Ishikawa (cell line): ENCODE measurements around the gene NEGR1.

Source experiments
- CEBPB ChIP-seq: IDR thresholded peaks from 2 replicates; pipeline ENCODE4 v1.6.1; 2012
- CREB1 ChIP-seq: IDR thresholded peaks from 2 replicates; pipeline ENCODE4 v1.6.1; 2012; ENCODE audit warnings: low read depth
- EGR1 ChIP-seq: IDR thresholded peaks from 2 replicates; pipeline ENCODE4 v1.6.1; 2012
- EP300 ChIP-seq: IDR thresholded peaks from 2 replicates; pipeline ENCODE4 v1.6.1; 2012; ENCODE audit warnings: borderline replicate concordance
- FOXM1 ChIP-seq: IDR thresholded peaks from 2 replicates; pipeline ENCODE4 v1.6.1; 2012; ENCODE audit warnings: low read depth, borderline replicate concordance
- NFIC ChIP-seq: IDR thresholded peaks from 2 replicates; pipeline ENCODE4 v1.6.1; 2012
- RAD21 ChIP-seq: IDR thresholded peaks from 2 replicates; pipeline ENCODE4 v1.6.1; 2012; ENCODE audit warnings: low read depth
- TAF1 ChIP-seq: IDR thresholded peaks from 2 replicates; pipeline ENCODE4 v1.6.1; 2012; ENCODE audit warnings: low read depth, mild to moderate bottlenecking
- TCF12 ChIP-seq: IDR thresholded peaks from 2 replicates; pipeline ENCODE4 v1.6.1; 2012; ENCODE audit warnings: low read depth
- TEAD4 ChIP-seq: IDR thresholded peaks from 2 replicates; pipeline ENCODE4 v1.6.1; 2012
- YY1 ChIP-seq: IDR thresholded peaks from 2 replicates; pipeline ENCODE4 v1.6.1; 2012; ENCODE audit warnings: low read depth
- ZBTB7A ChIP-seq: IDR thresholded peaks from 2 replicates; pipeline ENCODE4 v1.6.1; 2012; ENCODE audit warnings: low read depth
- TF ChIP-seq, protein P1 (sequence below): IDR thresholded peaks from 2 replicates; pipeline ENCODE4 v1.6.1; 2012
- TF ChIP-seq, protein P2 (sequence below): IDR thresholded peaks from 2 replicates; pipeline ENCODE4 v1.6.1; 2012
- TF ChIP-seq, protein P3 (sequence below): IDR thresholded peaks from 2 replicates; pipeline ENCODE4 v1.6.1; 2012; ENCODE audit warnings: low read depth, mild to moderate bottlenecking

The NEGR1 gene

DNA sequence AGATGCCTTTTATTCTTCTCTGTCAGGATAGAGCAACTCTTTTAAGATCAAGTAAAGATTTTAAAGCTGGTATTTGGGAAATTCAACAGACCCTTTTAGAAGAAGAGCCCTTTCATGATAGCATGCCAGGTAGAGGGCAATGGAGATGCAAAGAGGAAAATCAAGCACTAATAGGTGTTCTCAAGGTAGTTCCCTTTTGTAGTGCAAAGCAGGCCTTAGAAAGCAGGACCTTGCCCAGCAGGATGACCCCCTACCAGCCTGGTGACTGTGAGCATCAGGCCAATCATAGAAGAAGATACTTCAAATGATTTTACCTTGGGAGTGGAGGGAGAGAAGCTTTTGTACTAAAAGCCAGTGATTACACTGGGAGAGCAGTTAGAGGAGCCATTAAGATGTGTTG lies 820.1 kb downstream of the NEGR1 start:
- TF ChIP-seq TEAD4 (no peak), ZBTB7A (no peak), CEBPB (no peak), EP300 (no peak), EGR1 (no peak), RAD21 (no peak), FOXM1 (no peak), CREB1 (no peak), YY1 (no peak), TCF12 (no peak), TAF1 (no peak), NFIC (no peak)
- TF ChIP-seq, protein P1, sequence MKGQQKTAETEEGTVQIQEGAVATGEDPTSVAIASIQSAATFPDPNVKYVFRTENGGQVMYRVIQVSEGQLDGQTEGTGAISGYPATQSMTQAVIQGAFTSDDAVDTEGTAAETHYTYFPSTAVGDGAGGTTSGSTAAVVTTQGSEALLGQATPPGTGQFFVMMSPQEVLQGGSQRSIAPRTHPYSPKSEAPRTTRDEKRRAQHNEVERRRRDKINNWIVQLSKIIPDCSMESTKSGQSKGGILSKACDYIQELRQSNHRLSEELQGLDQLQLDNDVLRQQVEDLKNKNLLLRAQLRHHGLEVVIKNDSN: no peak
- TF ChIP-seq, protein P2, sequence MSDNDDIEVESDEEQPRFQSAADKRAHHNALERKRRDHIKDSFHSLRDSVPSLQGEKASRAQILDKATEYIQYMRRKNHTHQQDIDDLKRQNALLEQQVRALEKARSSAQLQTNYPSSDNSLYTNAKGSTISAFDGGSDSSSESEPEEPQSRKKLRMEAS: no peak
- TF ChIP-seq, protein P3, sequence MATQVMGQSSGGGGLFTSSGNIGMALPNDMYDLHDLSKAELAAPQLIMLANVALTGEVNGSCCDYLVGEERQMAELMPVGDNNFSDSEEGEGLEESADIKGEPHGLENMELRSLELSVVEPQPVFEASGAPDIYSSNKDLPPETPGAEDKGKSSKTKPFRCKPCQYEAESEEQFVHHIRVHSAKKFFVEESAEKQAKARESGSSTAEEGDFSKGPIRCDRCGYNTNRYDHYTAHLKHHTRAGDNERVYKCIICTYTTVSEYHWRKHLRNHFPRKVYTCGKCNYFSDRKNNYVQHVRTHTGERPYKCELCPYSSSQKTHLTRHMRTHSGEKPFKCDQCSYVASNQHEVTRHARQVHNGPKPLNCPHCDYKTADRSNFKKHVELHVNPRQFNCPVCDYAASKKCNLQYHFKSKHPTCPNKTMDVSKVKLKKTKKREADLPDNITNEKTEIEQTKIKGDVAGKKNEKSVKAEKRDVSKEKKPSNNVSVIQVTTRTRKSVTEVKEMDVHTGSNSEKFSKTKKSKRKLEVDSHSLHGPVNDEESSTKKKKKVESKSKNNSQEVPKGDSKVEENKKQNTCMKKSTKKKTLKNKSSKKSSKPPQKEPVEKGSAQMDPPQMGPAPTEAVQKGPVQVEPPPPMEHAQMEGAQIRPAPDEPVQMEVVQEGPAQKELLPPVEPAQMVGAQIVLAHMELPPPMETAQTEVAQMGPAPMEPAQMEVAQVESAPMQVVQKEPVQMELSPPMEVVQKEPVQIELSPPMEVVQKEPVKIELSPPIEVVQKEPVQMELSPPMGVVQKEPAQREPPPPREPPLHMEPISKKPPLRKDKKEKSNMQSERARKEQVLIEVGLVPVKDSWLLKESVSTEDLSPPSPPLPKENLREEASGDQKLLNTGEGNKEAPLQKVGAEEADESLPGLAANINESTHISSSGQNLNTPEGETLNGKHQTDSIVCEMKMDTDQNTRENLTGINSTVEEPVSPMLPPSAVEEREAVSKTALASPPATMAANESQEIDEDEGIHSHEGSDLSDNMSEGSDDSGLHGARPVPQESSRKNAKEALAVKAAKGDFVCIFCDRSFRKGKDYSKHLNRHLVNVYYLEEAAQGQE: no peak

DNA sequence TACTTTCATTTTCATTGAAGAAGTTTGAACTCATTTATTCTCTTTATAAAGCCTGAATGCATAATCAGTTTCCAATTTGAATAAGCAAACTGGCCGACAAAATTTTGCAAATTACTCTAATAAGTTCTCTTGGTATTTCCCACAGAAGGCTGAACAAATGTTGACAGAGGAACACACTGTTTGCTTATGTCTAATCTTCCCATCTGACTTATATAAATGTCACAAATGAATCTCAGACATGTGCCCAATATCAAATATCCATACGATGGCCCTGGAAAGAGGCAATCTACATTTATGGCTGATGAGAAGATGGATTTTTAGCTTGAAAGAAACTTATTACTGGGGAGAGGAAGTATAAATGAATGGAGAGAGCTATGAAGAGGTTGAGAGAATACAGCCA lies 820.9 kb downstream of the NEGR1 start:
- TF ChIP-seq EGR1 (no peak), CREB1 (no peak), ZBTB7A (no peak), RAD21 (no peak), TAF1 (no peak)

DNA sequence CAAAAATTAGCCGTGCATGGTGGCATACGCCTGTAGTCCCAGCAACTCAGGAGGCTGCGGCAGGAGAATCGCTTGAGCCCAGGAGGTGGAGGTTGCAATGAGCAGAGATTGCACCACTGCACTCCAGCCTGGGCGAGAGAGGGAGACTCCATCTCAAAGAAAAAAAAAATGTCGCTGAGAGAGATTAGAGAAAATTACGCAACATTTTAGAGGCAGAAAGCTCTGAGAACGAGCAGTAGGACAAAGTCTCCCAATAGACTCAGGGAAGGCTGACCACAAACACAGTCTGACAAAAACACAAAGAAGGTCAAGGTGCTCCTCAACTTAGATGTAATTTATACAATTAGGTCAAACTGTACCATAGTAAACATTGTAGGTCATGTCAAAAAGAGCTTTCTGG lies 833.9 kb downstream of the NEGR1 start:
- TF ChIP-seq CEBPB (0 out of 2 replicates have a peak, but pooled peaks have one; percentile 16), FOXM1 (no peak)

DNA sequence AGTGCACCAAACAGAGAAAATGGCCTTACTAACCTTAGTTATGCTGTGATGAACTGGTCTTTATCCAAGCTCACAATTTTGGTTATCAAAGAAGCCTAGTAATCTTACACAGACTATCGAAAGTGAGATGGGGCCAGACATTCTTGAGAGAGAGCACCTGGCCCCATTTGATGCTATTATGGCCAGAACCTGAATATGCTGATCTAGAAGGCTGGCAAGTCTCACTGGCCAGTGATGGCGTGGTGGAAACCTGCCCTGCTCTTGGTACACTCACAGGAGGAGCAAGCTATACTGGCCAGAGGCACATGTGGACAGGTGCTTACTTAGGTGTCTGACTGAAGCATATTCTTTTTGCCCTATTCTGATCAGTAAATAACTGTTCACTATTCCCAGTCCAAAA lies 843.7 kb downstream of the NEGR1 start:
- TF ChIP-seq NFIC (no peak), CEBPB (no peak), EGR1 (no peak), YY1 (no peak), TAF1 (no peak), EP300 (no peak), CREB1 (no peak), TCF12 (no peak), ZBTB7A (no peak)
- TF ChIP-seq, protein P1: no peak
- TF ChIP-seq, protein P3: no peak

DNA sequence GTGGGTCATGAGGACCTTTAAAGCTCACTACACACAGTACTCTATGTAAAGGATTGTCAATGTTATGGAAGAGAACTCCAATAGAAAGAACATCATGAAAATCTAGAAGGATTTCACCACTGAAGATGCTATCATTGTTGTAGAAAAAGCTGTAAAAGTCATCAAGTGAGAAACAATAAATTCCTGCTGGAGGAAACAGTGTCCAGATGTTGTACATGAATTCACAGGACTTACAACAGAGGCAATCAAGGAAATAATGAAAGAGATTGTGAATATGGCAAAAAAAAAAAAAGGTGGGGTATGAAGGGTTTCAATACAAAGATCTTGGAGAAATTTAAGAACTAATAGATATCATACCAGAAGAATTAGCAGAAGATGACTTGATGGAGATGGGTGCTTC lies 846.4 kb downstream of the NEGR1 start:
- TF ChIP-seq CEBPB (no peak), NFIC (no peak), EGR1 (no peak), FOXM1 (no peak), RAD21 (no peak), TAF1 (no peak)
- TF ChIP-seq, protein P1: no peak
- TF ChIP-seq, protein P3: no peak
